Thyroid gland (tissue), 4 donors: ENCODE measurements around the gene MECR.

Experiments used
- POLR2A ChIP-seq, 2 donors: fragments of 450-650 bp; IDR thresholded peaks; one replicate each; pipeline ENCODE4 v1.6.1; 2017; ENCODE audit warnings: antibody characterized with exemption in 2 of 2, mild to moderate bottlenecking in 2 of 2, moderate library complexity in 1 of 2
- TF ChIP-seq, protein P1 (sequence below), 6 experiments: fragments of 200-600 bp in 3 of 6; fragments of 450-650 bp in 3 of 6; sonication (generic) in 3 of 6; IDR thresholded peaks; one replicate each; pipeline ENCODE4 v1.5.1; 2016 to 2019; ENCODE audit warnings: antibody characterized with exemption in 6 of 6, mild to moderate bottlenecking in 2 of 6, inconsistent platforms in 1 of 6, moderate library complexity in 1 of 6

DNA sequence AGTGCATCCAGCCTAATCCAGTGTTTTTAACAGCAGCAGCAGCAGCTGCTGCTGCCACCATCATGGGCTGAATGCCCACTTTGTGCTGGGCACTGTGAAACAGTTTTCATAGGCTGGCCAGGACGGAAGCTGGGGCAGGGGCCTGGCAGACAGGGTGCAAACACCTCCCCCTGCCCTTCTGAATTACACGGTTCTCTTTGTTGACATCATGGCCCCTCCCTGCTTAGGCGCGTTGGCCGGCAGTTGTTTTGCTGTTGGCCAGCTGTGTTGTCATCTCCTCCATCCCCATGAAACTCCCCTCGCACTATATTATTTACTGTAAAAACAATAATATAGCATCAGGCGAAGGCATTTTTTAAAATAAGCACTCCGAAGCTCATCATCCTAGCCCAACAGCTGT lies 38.6 kb upstream of the MECR start:
- TF ChIP-seq, protein P1, sequence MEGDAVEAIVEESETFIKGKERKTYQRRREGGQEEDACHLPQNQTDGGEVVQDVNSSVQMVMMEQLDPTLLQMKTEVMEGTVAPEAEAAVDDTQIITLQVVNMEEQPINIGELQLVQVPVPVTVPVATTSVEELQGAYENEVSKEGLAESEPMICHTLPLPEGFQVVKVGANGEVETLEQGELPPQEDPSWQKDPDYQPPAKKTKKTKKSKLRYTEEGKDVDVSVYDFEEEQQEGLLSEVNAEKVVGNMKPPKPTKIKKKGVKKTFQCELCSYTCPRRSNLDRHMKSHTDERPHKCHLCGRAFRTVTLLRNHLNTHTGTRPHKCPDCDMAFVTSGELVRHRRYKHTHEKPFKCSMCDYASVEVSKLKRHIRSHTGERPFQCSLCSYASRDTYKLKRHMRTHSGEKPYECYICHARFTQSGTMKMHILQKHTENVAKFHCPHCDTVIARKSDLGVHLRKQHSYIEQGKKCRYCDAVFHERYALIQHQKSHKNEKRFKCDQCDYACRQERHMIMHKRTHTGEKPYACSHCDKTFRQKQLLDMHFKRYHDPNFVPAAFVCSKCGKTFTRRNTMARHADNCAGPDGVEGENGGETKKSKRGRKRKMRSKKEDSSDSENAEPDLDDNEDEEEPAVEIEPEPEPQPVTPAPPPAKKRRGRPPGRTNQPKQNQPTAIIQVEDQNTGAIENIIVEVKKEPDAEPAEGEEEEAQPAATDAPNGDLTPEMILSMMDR (IDR thresholded peaks at IDR 0.05): no peak
- TF ChIP-seq POLR2A (IDR thresholded peaks at IDR 0.05): no peak
